ENCODE data around the gene AATK.

- TF ChIP-seq CTCF (conservative IDR thresholded peaks at IDR 0.05) (no peak), ZFX (IDR thresholded peaks at IDR 0.05) (no peak)
Observed at GRCh38 chr17:81156866-81157805, 8.9 kb downstream of the AATK start.

All from C4-2B (cell line).